DOHH2 (cell line): Measurements from ENCODE around the gene PMF1.

Experiments used
- CTCF ChIP-seq: fragments of 200-600 bp; sonication (generic); IDR thresholded peaks from one replicate; pipeline ENCODE4 v1.5.1; 2014; ENCODE audit warnings: antibody characterized with exemption, mild to moderate bottlenecking, low read depth, low read length; ENCODE audit not compliant: poor library complexity, severe bottlenecking
- EZH2phosphoT487 ChIP-seq: fragments of 200-600 bp; sonication (generic); IDR thresholded peaks from 2 replicates; pipeline ENCODE4 v1.6.1; 2017; ENCODE audit warnings: borderline replicate concordance, mild to moderate bottlenecking, antibody characterized with exemption, low read length, moderate library complexity, mixed read lengths

DNA sequence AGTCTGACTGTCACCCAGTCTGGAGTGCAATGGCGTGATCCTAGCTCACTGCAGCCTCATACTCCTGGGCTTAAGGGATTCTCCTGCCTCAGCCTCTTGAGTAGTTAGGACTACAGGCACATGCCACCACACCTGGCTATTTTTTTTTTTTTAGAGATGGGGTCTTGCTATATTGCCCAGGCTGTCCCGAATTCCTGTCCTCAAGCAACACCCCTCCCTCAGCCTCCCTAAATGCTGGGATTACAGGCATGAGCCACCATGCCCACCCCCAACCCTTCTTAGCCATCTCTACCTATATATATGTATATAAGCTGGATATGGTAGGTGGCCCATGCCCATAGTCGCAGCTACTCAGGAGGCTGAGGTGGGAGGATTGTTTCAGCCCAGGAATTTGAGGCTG is 32.3 kb upstream of the PMF1 start:
- TF ChIP-seq CTCF = no peak
- TF ChIP-seq EZH2phosphoT487 = no peak
